Kidney glomerular epithelial cell (primary cell): Measurements from ENCODE around the gene MRPS10.
"Not testable (repeated sequence)": the region's sequence is repeated elsewhere in the genome, so short reads cannot be mapped to it uniquely, and the experiment has no call there.

Source experiments
- DNase-seq: peaks from one replicate; lab custom pipeline; 2025; lab: John Stamatoyannopoulos, UW

The MRPS10 gene

DNA sequence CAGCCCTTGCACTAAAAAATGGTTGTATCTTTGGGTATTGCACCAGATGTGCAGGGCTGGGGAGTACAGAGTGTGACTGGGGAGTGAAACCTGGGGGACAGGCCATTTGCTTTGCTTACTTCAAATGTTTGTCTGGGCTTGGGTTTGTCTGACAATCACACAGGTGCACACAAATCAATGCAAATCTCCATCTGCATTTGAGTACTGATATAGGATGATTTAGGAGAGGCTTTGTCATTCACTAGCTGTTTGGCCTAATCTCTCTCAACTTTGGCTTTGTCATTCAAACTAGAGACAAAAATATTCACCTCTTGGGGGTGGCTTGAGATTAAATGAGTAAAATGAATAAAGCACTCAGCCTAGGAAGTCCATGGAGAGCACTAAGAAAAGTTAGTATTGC, 40.7 kb downstream of the MRPS10 start:
- DNase-seq = no peak

DNA sequence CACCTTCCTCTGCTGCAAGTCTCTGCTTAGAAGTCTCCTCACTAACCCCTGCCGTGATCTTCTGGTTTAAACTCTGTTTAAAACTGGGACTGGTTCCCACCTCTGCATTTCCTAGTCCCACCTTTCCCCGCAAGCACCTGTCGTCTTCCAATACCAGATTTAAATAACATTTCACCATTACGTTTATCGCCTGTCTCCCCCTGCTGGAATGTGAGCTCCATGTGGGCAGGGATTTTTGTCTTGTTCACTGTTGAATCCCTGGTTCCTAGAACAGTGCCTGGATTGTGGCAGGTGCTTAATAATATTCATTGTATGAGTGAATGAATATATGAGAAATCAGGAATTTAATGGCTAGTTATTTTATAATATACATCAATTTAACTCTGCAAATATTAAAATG, 41.8 kb downstream of the MRPS10 start:
- no peak for DNase-seq

DNA sequence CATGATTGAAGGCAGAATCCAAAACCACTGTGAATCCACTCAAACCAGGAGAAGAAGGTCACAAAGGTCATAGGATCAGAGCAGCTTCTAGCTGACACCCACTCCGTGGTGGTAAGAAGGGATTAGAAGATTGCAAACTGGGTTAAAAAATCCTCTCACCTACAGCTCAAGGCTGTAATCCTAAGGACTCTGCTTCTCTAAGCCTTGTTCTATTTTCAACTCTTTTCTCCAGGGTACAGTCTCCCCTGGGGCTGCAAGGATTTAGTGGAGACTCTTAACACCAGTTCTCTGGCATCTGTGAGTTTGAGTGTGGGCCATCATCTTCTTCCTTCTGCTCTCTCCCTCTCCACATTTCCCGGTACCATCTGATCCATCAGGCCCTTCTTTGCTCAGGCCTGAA, 44.6 kb downstream of the MRPS10 start, which contains the start of gene GUCA1A:
Gene GUCA1A (plus strand): TSS at position 264 of the 400 bp plus-strand sequence. CDS start 250 bp downstream, outside the sequence.
- no peak for DNase-seq

DNA sequence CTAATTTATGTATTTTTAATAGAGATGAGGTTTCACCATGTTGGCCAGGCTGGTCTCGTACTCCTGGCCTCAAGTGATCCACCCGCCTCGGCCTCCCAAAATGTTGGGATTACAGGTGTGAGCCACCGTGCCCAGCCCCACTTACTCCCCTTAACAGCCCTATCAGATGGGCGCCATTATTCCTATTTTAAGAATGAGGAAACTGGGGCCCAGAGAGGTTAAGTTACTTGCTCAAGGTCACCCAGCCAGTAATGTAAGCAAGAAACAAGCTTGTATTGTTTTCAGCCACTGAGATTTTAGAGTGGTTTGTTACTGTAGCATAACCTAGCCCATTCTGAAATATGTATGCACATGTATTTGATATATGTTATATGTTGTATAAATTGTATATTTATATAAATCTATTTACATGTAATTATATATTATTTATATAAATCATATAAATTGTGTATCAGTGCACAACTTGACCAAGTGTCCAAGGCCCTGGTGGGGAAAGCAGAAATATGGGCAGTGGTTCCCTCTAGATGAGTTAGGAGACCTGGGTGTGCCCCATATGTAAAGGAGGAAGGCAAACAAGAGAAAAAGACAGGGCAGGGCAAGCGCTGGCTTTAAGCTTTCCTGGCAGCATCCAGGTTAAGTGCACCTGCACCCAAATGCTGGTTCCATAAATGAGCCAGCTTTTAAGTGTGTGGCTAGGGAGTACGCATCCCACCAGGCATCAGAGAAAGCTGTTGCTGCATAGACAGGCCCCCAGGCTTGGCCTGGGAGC, 45.7 kb downstream of the MRPS10 start:
- no peak for DNase-seq

DNA sequence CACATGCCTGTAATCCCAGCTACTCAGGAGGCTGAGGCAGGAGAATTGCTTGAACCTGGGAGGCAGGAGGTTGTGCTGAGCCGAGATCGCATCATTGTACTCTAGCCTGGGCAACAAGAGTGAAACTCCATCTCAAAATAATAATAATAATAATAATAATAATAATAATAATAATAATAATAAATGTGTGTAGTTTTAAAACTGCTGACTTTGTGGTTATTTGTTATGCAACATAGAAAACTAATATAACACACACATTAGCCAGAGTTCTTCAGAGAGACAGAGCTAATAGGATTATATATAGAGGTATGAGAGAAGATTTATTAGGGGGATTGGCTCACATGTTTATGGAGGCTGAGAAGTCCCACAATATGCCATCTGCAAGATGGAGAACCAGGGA, 47.9 kb downstream of the MRPS10 start:
- not testable (repeated sequence) for DNase-seq

DNA sequence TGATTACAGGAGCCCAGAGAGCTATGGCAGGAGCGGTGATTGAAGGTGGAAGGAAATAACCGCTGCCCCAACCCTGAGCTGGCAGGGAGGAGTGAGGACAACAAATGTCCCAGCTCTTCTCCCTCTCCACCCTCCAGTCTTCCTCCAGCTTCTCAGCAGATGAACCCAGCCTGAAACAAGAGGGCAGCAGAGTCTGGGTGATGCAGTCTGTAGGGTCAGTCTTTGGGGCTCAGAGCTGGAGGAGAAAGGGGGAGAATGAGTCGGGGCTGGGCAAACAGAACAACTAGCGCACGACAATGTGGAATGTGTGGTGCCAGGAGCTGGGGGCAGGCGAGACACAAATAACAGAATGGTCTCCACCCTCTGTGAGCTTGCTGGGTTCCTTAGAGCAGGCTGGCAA, 49.0 kb downstream of the MRPS10 start:
- DNase-seq = no peak

DNA sequence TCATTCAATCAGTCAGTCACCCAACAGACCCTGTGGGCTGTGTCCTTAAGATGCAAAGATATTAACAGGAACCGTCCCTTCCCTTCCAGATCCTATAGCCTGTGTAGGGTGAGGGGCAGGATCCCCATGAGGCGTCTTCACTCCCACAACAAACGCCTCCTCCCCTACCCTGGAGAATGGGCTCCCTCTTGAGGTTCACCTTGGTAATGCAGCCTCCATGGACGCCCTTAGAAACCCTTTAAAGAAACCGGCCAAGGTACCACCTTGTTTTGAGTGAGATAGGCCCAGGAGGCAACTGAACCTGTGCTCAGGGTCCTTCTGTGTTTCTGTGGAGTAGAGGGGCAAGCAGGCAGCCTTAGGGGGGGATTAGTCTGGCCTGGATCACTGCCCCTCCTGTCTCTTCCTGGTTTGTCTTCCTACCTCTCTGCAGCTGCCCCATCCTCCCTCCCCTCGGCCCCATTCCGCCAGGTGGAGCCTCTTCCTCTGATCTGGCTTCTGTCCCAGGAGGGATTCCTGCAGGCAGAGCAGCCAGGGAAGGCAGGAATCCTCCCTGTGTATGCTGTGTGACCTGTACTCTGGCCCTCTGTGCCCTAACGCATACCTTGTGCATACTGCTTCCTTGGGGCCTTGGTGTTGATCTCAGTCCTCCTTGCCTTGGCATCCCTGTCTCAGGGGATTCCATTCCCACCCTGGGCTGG, 51.1 kb downstream of the MRPS10 start:
- peak; percentile 83 for DNase-seq

DNA sequence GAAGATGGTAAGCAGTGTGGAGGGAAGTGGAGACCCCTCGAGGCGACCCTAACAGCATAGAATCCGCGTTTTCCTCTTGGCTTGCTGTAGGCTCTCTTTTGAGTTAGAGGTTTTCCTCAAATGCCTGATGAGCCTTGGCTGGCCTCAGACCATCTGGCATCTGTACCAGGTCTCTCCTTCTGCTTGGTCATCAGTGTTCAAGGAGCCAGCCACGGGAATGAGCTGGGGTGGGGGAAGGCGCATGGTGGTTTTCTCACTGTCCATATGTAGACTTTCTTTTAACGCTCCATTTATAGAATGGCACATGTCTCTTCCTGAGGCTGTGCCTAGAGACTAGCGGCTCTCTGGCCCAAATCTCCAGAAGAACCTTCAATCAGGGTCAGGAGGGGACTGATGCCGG, 52.6 kb downstream of the MRPS10 start:
- DNase-seq = no peak

DNA sequence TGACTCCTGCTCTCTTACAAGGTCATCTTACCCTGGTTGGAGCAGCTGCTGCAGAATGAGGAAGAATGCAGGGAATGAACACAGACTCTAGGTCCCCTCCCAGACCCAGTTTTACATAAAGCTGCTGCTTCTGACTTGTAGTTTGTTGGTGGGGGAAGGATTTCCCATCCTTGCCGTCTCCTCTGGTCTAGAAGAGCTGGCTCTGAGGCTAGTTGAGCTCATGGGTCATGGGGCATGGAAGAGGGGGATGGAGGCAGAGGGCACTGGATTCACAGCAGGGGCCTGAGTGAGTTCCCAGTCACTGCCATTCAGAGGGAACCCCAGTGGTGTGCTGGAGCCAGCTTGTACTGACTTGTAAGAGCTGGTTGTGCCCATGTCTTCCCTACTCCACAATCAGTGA, 53.7 kb downstream of the MRPS10 start:
- DNase-seq = no peak

DNA sequence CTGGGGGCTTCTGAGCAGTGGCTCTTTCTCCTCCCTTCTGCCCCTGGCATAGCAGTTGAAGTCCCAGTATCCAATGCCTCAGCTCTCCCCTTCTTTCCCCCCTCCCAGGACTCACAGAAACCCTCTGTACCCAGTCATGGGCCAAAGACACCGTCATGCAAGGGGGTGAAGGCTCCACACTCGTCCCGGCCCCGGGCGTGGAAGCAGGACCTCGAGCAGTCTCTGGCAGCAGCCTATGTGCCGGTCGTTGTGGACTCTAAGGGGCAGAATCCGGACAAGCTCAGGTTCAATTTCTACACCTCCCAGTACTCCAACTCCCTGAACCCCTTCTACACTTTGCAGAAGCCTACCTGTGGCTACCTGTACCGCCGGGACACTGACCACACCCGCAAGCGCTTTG, 54.8 kb downstream of the MRPS10 start:
- DNase-seq = no peak

DNA sequence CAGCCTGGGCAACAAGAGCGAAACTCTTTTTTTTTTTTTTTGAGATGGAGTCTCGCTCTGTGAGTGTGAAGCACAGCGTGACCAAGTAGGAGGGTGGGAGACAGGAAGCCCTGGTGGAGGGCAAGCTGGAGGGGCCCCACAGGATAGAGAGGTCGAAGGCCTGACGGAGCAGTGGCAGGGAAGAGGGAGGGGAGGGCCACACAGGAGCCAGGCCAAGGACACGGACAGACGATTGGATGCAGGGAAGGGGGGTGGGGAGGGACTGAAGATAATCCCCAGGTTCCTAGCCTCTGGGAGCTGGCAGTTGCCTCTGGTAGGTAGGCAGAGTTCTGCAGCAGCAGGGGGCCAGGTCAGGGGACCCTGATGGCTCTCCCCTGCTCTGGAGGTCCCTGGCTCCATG, 55.3 kb downstream of the MRPS10 start:
- no peak for DNase-seq

DNA sequence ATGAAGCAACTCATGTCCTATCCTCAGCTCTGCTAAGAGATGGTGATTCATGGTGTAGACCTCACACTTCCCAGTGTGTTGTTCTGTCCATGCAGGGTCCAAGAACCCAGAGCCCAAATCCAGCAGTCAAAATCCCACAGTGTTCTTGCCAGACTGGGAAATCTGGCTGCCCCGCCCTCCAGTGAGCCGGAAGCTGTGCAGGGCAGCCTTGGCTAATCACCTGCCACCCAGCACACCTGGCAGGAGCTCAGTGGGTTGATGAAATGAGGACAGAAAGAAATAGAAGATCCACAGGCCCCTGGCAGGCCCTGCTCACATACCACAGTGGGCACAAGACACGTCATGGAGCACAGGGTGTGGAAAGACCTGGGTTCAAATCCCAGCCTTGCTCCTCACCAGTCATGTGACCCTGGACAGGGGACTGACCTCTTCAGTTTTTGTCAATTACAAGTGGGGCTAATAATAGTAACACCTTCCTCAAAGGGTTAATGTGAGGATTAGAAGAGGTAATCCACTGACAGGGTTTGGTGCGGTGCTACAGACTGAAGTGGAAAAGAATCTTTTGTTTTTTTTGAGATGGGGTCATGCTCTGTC, 58.1 kb downstream of the MRPS10 start:
- DNase-seq = no peak

DNA sequence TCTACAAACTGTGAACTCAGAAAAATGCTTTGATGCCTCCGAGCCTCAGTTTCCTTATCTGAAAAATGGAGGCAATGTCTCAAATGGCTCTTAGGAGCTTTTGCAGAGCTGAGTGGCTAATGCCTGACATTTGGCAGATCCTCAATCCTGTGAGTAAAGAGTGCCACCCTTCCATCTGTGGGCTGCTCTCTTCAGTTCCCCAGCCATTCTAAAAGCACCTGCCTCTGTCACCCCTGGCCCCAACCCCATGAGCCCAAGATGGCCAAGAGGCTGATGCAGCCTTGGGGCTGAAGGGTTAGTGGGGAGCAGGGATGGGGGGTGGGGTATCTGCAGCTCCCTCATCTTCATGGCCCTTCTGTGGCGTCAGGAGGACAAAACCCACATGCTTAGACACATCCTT, 59.0 kb downstream of the MRPS10 start:
- DNase-seq = no peak

DNA sequence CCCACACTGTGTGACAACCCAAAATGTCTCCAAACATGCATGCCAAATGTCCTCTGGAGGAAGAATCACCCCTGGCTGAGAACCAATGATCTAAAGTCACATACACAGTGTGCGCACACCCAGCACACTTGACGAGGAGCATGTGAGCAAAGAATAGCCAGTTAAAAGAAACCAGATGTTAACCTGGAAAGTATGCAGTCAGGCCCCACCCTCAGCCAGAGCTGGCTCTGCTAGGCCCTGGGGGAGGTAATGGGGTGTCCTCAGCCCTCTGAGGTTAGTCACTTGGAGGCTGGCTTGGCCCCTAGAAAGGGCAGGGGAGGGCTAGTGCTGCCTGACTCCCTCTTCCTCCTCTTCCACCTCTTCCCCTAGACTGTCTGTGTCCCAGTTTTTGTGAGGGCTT, 59.6 kb downstream of the MRPS10 start:
- DNase-seq = no peak
